ENCODE data around the gene NDST3. TPM values are rescaled to one million over a fixed set of nuclear protein-coding genes. Genes with fewer than 3 reads are reported as not detected.

Gene NDST3
- total RNA-seq, 4 donors from 2014 or later = 0.25 TPM; not detected in 3

DNA sequence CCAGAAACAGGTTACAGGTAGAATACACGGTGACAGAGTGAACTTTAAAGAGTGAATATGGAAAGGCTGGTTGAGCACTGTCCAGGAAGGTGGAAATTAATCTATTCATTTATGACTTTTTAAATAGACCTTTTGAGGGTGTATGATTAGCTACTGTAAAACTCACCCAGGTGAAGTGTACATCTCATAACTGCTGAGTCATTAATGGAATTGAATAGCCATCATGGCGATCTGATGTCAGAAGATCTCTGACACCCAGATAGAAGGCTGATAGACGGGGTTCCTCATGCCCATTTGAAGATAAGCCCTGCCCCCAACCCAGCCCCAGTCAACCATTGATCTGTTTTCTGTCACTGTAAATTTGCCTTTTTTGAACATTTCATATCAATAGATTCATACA is 234.5 kb downstream of the NDST3 start:
- DNase-seq (ENCODE audit: low spot score in 2 of 2) = no peak
- no peak overlapping the region for H3K4me3 ChIP-seq (ENCODE audit: low read depth, poor library complexity, severe bottlenecking)
- TF ChIP-seq POLR2A (IDR thresholded peaks at IDR 0.05) = no peak
- TF ChIP-seq, protein P1, sequence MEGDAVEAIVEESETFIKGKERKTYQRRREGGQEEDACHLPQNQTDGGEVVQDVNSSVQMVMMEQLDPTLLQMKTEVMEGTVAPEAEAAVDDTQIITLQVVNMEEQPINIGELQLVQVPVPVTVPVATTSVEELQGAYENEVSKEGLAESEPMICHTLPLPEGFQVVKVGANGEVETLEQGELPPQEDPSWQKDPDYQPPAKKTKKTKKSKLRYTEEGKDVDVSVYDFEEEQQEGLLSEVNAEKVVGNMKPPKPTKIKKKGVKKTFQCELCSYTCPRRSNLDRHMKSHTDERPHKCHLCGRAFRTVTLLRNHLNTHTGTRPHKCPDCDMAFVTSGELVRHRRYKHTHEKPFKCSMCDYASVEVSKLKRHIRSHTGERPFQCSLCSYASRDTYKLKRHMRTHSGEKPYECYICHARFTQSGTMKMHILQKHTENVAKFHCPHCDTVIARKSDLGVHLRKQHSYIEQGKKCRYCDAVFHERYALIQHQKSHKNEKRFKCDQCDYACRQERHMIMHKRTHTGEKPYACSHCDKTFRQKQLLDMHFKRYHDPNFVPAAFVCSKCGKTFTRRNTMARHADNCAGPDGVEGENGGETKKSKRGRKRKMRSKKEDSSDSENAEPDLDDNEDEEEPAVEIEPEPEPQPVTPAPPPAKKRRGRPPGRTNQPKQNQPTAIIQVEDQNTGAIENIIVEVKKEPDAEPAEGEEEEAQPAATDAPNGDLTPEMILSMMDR (IDR thresholded peaks at IDR 0.05) = no peak
- intact Hi-C loops (cut with DNase I; ENCODE audit: low total_unique reads) = no loop called here
- 76 to 83% methylated on average over 3 of the region's 3 CpGs for WGBS, 2 donors

DNA sequence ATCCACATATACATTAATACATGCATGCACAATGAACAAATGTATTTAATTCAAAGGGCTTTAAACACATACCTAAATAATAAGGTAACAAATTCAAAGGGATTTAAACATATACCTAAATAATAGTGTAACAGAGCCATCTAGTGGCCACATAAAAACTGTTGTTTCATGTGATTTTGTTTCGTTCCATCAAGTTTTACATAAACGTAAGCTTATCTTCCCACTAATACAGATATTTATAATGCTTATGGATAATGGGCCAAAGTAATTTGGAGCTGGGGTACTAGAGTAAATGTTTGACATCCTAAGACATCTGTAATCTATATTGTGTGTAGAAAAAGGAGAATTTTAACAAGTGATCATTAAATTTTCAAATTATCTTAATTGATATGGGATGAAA is 236.2 kb downstream of the NDST3 start:
- no peak overlapping the region for H3K4me3 ChIP-seq (ENCODE audit: low read depth, poor library complexity, severe bottlenecking)
- intact Hi-C loops (cut with DNase I; ENCODE audit: low total_unique reads) = no loop called here
- TF ChIP-seq POLR2A (IDR thresholded peaks at IDR 0.05) = no peak
- TF ChIP-seq, protein P1 (IDR thresholded peaks at IDR 0.05) = no peak
- 1 to 4% methylated on average over 2 of the region's 2 CpGs for WGBS, 2 donors
- DNase-seq (ENCODE audit: low spot score in 2 of 2) = no peak

GRCh38 chr4:118271788-118272187 is 237.5 kb downstream of the NDST3 start:
- DNase-seq (ENCODE audit: low spot score in 2 of 2) = no peak
- H3K4me3 ChIP-seq (ENCODE audit: low read depth, poor library complexity, severe bottlenecking) = no peak overlapping the region
- intact Hi-C loops (cut with DNase I; ENCODE audit: low total_unique reads) = no loop called here
- WGBS, 2 donors = 86 to 93% methylated on average over 2 of the region's 2 CpGs
- no peak for TF ChIP-seq POLR2A (IDR thresholded peaks at IDR 0.05)
- TF ChIP-seq, protein P1 (IDR thresholded peaks at IDR 0.05) = no peak

DNA sequence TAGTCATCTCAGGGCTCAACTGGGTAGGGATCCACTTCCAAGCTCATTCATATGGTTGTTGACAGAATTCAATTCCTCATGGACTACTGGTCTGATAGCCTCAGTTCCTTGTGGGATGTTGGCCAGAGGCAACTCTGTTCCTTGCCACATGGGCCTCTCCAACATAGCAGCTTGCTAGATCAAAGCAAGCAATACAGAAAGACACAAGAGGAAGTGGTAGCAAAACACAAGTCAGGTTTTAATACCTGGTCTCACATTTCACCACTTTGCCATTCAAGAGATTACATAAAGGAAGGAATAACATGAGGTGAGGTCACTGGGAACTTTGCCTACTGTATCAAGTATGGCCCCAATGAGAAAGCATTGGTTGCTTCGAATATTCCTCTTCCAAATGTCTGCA is 239.4 kb downstream of the NDST3 start:
- H3K4me3 ChIP-seq (ENCODE audit: low read depth, poor library complexity, severe bottlenecking) = no peak overlapping the region
- no peak for DNase-seq (ENCODE audit: low spot score in 2 of 2)
- intact Hi-C loops (cut with DNase I; ENCODE audit: low total_unique reads) = no loop called here
- no peak for TF ChIP-seq POLR2A (IDR thresholded peaks at IDR 0.05)
- TF ChIP-seq, protein P1 (IDR thresholded peaks at IDR 0.05) = no peak
- WGBS, 2 donors = 80 to 89% methylated on average over 1 of the region's 1 CpG

DNA sequence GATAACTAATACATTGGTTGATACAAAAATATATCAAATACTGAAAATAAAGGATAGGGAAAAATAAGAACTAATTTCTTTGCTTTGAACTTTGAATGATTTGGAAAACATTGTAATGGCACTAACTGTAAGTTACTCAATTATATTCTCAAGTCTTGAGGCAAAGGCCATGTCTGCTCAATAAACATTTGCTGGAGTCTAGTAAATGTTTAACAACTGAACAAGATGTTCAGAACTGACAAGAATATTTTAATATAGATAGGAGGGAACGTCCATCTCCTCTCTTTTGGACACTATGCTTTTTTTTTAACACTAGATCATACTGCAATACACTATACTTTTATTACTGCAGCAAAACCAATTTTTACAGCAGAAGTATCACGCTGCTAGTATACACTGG is 242.3 kb downstream of the NDST3 start:
- no peak for TF ChIP-seq POLR2A (IDR thresholded peaks at IDR 0.05)
- TF ChIP-seq, protein P1 (IDR thresholded peaks at IDR 0.05) = no peak
- no peak for DNase-seq (ENCODE audit: low spot score in 2 of 2)
- H3K4me3 ChIP-seq (ENCODE audit: low read depth, poor library complexity, severe bottlenecking) = no peak overlapping the region
- WGBS, 2 donors = 88 to 92% methylated on average over 2 of the region's 2 CpGs
- intact Hi-C loops (cut with DNase I; ENCODE audit: low total_unique reads) = no loop called here

- 76 to 78% methylated on average over 4 of the region's 4 CpGs for WGBS, 2 donors
- intact Hi-C loops (cut with DNase I; ENCODE audit: low total_unique reads) = no loop called here
- no peak for DNase-seq (ENCODE audit: low spot score in 2 of 2)
- TF ChIP-seq, protein P1 (IDR thresholded peaks at IDR 0.05) = no peak
- TF ChIP-seq POLR2A (IDR thresholded peaks at IDR 0.05) = no peak
- H3K4me3 ChIP-seq (ENCODE audit: low read depth, poor library complexity, severe bottlenecking) = no peak overlapping the region
Observed at GRCh38 chr4:118277243-118277642, 243.0 kb downstream of the NDST3 start.
